ENCODE results near the gene KIRREL3. TPM values are rescaled to one million over a fixed set of nuclear protein-coding genes. Genes with fewer than 3 reads are reported as not detected.

The KIRREL3 gene
- total RNA-seq, 1 donor from 2014 or later = 0.26 TPM

DNA sequence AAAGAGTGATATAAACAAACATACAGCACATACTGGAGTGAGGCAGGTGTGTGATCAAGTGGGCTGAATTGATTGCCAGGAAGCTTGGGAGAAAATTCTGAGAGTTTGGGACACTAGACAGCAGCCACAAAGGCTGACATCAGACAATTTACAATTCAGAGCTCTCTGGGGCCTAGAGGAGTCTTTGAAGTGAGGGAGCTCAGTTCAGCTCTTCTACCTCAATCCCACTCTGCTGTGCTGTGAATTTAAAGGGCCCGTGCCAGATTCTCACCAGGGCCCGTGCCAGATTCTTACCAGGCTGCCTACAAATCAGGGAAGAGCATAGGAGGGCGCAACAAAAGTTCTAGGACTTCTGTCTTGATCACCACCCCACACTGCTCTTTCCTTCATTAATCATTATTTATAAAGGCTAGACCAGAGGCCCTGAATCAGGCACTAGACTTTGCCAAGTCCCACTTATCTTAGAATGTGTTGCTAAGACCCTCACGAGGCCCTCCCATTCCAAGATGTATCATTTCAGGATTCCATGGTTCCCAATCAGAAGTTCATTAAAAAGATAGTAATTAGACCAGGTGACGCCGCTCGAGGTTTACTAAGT, 112.4 kb downstream of the KIRREL3 start:
- Mint-ChIP-seq H3K27me3 (peaks cover 66% of the 10 kb centered on the region), H3K27ac (no peak overlapping the region), H3K4me3 (ENCODE audit: low read depth) (no peak overlapping the region), H3K9me3 (ENCODE audit: low read depth) (no peaks in the 10 kb centered on the region), H3K4me1 (ENCODE audit: low read depth) (no peaks in the 10 kb centered on the region), H3K36me3 (ENCODE audit: insufficient read depth) (no peaks in the 10 kb centered on the region)
- no peak for TF ChIP-seq CTCF (IDR thresholded peaks at IDR 0.05; ENCODE audit: unreplicated experiment)
- no peak for DNase-seq (ENCODE audit: low spot score, unreplicated experiment)

DNA sequence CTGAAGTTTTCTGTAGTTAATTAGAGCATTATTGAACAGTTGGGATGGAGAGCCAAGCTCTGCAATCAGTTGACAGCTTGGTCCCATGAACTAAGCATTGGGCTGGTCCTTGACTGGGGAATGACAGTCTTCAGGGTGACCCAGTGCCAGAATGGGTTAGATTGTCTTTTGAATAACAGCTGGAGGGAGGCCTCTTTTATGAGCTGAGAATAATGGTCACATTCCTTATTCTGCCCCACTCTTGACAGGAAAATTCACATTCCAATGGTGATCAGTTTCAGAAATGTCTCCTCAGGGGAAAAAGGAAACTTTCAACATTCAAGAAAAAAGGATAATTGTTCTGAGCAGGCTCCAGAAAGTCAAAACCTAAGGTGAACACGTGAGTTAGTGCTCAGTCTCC, 113.9 kb downstream of the KIRREL3 start:
- no peak overlapping the region for H3K4me3 Mint-ChIP-seq (ENCODE audit: low read depth)

DNA sequence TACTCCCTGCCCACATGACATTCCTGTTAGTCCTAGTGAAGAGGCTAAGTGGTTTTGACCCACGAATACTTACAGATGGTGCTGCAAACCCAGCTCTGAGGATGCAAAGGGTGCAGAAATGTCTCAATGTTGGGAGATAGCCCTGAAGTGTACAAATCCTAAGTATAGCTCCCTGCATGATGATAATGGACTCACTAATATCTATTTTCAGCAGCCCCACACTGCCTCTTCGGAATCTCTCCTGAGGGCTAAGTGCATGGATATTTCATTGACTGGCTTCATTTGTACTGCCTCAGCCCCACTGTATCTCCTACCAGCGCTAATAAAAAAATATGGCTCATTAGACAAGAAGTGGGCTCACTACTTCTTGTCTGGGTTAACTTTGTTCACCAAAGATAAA, 114.5 kb downstream of the KIRREL3 start:
- Mint-ChIP-seq H3K27me3 (peaks cover 62% of the 10 kb centered on the region), H3K4me3 (ENCODE audit: low read depth) (no peak overlapping the region), H3K27ac (no peak overlapping the region), H3K4me1 (ENCODE audit: low read depth) (no peaks in the 10 kb centered on the region), H3K9me3 (ENCODE audit: low read depth) (no peaks in the 10 kb centered on the region), H3K36me3 (ENCODE audit: insufficient read depth) (no peaks in the 10 kb centered on the region)
- no peak for DNase-seq (ENCODE audit: low spot score, unreplicated experiment)
- no peak for TF ChIP-seq CTCF (IDR thresholded peaks at IDR 0.05; ENCODE audit: unreplicated experiment)

More for the DNA sequence above, 113.9 kb downstream of the KIRREL3 start:
- H3K27ac Mint-ChIP-seq = no peak overlapping the region
- H3K36me3 Mint-ChIP-seq (ENCODE audit: insufficient read depth) = no peaks in the 10 kb centered on the region
- no peaks in the 10 kb centered on the region for H3K9me3 Mint-ChIP-seq (ENCODE audit: low read depth)
- H3K4me1 Mint-ChIP-seq (ENCODE audit: low read depth) = no peaks in the 10 kb centered on the region
- no peak for TF ChIP-seq CTCF (IDR thresholded peaks at IDR 0.05; ENCODE audit: unreplicated experiment)
- peaks cover 65% of the 10 kb centered on the region for H3K27me3 Mint-ChIP-seq
- DNase-seq (ENCODE audit: low spot score, unreplicated experiment) = no peak

DNA sequence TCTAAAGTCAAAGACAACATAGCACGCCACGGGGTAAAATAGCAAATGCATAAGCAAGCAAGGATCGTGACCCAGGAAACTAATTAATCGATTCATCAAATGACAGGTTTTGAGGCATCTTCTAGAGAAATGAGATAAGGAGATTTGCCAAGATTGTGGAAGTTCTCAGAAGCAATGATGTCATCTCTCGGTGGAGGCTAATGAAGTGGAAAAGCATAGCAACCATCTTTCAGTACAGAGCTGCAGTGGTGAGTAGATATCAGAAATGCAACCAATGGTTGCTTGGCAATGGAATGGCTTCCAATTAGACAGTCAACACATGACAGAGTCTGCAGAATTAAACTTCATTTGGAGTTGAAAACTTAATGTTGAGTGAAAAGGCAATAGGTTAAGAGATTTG, 116.0 kb downstream of the KIRREL3 start:
- Mint-ChIP-seq H3K36me3 (ENCODE audit: insufficient read depth) (no peaks in the 10 kb centered on the region), H3K4me1 (ENCODE audit: low read depth) (no peaks in the 10 kb centered on the region), H3K27me3 (peaks cover 61% of the 10 kb centered on the region), H3K4me3 (ENCODE audit: low read depth) (no peak overlapping the region), H3K27ac (no peak overlapping the region), H3K9me3 (ENCODE audit: low read depth) (no peaks in the 10 kb centered on the region)
- TF ChIP-seq CTCF (IDR thresholded peaks at IDR 0.05; ENCODE audit: unreplicated experiment) = no peak
- DNase-seq (ENCODE audit: low spot score, unreplicated experiment) = no peak

DNA sequence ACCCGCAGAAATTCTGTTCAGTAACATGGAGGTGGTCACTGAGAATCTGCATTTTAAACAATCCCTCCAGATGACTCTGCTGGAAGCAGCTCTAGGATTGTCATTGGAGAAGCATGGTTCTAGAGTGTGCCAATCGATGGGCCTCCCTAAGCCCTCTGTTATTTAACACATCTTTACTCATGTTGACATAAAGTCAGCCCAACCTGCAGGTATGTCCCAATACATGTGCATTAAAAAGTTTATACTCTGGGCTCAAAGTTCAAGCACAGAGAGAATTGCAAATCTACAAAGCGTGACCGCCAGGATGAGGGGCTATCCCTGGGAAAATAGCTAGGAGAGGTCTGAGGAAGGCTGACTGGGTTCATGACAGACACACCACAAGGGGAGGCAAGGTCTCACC, 116.4 kb downstream of the KIRREL3 start:
- no peaks in the 10 kb centered on the region for H3K36me3 Mint-ChIP-seq (ENCODE audit: insufficient read depth)
- H3K4me1 Mint-ChIP-seq (ENCODE audit: low read depth) = no peaks in the 10 kb centered on the region
- H3K4me3 Mint-ChIP-seq (ENCODE audit: low read depth) = no peak overlapping the region
- peaks cover 65% of the 10 kb centered on the region for H3K27me3 Mint-ChIP-seq
- no peaks in the 10 kb centered on the region for H3K9me3 Mint-ChIP-seq (ENCODE audit: low read depth)
- H3K27ac Mint-ChIP-seq = no peak overlapping the region
- no peak for DNase-seq (ENCODE audit: low spot score, unreplicated experiment)
- no peak for TF ChIP-seq CTCF (IDR thresholded peaks at IDR 0.05; ENCODE audit: unreplicated experiment)

Data from progenitor cell of endocrine pancreas (in vitro differentiated cells).